HG03139 (cell line): Measurements from ENCODE around the gene DGKD.

ENCODE experiments used
- ATAC-seq: cut with Tn5 transposase; IDR thresholded peaks from one replicate; pipeline ENCODE4 v1.9.1; 2021; ENCODE audit not compliant: unreplicated experiment

Gene DGKD

DNA sequence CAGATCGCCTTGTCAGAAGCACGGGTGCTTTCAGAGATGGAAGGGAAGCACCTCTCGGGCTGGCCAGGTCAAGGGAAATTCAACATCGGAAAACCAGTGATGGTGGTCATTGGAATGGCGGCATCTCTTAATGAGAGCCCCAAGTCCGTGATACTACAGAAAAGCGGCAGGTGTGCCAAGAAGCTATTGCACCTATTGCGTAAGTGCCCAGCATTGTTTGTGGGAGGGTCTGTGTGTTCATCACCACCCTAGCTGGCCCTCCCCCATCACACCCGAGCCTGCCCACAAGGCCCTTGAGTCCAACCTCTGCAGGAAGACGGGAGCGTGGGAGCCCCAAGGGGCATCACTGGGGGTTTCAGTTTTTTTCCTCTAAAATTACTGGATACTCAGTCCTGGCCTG is 100.7 kb downstream of the DGKD start:
- ATAC-seq: no peak

DNA sequence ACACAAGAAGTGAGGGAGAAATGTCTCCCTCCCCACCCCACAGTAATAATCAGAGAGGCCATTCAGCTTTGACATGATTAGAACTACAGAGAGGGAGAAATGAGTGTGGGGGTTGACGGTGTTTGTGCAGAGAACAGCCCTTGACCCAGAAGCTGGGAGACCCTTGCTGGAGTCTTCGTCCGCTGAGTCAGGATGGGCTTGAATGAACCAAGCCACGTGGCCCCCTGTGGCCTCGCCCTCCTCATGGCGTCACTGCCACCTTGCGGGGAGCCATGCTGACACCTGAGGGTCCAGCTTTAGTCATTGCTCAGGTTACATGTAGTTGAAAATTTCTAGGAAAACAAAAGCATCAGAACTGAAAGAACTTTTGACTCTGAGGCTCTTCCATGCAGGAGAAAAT is 101.2 kb downstream of the DGKD start:
- ATAC-seq: no peak

DNA sequence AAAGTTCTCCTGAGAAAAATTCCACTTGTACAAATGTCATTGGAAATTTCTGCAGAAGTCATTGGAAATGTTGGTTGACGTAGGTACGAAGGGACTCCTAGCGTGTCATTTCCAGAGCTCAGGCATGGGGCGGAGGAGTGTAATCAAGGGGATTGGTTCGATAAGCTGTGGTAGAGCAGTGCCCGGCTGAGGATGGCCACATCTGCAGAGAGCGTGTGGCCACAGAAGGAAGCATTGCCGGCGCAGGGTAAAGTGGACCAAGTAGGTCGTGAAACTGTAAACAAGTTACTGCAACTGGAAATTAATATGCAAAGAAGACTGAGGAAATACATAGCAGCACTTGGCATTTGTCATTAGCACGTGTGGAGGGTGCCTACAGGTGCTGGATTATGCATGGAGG is 101.8 kb downstream of the DGKD start:
- no peak for ATAC-seq

DNA sequence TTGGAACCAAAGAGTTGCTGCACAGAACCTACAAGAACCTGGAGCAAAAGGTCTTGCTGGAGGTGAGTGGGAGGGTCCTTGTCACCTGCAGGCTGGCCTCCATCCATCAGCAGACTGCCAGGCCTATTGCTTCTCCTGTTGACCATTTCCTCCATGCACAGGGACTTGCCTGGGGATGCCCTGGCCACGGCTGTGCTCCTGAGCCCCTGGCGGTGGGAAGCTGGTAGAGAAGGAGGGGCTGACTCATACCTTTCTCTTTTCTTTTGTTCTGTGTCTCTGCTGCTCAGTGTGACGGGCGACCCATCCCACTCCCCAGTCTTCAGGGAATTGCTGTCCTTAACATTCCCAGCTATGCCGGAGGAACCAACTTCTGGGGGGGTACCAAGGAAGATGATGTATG is 102.6 kb downstream of the DGKD start:
- no peak for ATAC-seq

DNA sequence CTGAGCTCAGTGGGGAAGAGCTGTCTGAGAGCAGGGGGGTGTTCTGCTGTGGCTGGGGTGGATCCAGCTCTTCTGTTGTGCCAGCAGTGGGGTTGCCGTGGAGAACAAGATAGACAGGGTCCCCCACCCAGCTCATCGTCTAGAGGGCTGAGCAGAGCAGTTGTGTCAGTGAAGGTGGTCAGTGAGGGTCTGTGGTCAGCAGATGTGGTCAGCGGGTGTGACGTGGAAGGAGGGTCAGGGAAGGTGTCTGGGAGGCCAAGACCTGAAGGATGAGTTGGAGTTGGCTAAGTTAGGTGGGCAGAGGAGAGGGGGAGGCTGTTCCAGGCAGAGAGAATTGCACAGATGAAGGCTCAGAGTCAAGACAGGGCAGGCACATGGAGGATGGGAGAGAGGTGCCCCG is 103.1 kb downstream of the DGKD start:
- no peak for ATAC-seq

DNA sequence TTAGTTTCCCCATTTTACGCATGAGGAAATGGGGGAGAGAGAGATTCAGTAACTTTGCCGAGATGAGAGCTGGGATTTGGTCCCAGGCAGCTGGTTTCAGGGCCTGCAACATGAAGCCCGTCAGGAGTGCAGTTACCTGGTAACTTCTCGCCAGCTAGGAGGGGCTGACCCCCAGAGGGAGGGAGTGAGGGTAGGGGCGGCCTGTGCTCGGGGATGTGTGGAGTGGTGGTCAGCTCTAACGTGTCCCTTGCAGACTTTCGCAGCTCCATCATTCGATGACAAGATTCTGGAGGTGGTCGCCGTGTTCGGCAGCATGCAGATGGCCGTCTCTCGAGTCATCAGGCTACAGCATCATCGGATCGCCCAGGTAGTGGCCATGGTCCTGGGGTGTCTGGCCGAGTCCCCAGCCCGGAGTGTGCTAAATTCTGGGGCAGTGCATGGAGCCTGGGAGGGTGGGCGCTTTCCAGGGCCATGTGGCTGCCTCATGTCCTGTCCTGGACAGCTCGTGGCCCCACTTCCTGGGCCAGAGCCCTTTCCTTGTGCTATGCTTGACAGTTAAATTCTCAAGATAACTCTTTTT is 103.8 kb downstream of the DGKD start:
- no peak for ATAC-seq

DNA sequence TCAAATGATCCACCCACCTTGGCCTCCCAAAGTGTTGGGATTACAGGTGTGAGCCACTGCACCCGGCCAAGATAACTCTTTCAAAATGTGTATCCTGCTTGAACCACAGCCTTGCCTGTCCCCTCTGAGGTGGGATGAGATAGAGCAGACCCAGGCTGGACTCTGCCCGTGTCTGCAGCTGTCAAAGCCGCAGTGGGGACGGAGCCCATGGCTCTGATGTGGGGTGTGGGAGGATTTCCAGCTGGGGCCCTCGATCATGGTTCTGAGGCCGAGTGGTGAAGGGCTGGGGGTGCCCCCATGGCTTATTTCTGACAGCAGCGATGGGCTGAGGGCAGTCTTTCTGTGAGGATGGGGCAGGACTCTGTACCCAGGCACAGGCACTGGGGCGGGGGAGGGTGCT is 104.5 kb downstream of the DGKD start:
- ATAC-seq: no peak

DNA sequence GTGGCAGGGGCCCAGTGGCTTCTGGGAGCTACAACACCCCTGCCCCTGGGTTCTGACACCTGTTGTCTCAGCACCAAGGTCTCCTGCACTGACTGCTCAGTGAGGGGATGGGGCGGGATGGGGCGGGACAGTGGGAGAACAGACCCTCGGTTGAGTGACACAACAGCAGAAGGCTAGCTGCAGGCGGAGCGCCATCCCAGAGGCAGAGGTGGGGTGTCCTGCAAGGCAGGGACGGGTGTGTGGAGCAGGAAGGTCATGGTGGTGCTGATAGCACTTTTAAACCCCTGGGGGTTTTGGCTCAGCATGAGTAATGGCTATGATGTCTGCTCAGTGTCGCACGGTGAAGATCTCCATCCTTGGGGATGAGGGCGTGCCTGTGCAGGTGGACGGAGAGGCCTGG is 105.1 kb downstream of the DGKD start:
- no peak for ATAC-seq

DNA sequence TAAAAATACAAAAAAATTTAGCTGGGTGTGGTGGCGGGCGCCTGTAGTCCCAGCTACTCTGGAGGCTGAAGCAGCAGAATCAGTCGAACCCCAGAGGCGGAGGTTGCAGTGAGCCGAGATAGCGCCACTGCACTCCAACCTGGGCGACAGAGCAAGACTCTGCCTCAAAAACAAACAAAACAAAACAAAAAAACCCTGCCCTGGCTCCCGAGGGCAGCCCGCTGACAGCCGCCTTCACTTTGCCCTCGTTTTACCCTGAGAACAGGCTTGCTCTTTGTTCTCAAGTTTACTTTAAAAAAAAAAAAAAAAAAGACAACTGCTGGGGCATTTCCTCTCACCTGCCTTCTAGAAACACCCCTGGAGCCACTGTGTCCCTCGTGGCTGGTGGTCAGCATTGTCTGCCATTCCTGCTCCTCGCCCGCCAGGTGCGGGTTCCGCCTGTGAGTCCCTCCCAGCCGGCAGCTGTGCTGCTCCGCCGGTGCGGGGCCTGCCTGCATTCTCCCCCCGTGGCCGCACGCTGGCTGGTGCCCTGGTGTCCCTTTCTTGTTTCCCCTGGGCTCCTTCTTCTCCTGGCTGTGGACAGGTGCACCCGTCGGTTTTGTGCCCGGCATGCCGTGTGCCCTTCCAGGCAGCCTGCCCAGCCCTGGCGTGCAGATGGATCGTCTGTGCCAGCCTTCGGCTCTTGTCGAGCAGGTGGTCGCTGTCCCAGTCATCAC is 106.6 kb downstream of the DGKD start:
- ATAC-seq: no peak

DNA sequence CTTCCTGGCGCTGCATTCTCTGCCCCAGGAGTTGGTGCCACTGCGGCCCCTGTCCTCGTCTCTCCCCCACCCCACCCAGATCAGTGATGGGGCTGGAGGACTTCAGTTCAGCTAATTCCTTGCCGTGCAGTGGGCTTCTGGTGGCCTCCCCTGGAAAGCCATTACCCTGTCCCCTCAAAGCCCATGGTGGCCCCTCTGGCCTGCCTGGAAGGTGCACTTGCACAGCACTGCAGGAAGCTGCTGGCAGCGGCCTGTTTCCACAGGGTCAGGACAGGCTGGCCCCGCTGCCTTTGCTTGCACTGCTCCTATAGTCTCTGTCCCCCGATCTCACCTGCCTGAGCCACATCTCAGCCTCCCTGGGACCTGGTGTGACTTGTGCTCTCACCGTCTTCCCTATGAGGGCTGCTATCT is 107.2 kb downstream of the DGKD start:
- no peak for ATAC-seq

DNA sequence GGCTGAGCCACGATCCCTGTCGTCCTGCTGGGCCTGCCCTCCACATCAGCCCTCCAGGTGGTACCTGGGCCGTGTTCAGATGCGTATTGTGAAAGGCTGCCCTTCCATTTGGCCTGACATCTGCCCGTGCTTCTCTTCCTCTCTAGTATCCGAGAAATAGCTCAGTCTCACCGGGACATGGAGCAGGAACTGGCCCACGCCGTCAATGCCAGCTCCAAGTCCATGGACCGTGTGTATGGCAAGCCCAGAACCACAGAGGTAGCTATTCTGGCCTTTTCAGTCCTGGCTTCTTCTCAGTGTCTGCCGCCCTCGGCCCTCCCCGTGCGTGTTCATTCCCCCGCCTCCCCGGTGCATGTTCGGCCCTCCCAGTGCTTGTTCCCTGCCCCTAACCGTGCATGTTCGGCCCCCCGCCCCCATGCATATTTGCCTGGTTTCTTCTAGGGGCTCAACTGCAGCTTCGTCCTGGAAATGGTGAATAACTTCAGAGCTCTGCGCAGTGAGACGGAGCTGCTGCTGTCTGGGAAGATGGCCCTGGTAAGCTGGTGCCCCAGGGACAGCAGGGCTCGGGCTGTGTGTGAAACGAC is 108.0 kb downstream of the DGKD start:
- no peak for ATAC-seq

DNA sequence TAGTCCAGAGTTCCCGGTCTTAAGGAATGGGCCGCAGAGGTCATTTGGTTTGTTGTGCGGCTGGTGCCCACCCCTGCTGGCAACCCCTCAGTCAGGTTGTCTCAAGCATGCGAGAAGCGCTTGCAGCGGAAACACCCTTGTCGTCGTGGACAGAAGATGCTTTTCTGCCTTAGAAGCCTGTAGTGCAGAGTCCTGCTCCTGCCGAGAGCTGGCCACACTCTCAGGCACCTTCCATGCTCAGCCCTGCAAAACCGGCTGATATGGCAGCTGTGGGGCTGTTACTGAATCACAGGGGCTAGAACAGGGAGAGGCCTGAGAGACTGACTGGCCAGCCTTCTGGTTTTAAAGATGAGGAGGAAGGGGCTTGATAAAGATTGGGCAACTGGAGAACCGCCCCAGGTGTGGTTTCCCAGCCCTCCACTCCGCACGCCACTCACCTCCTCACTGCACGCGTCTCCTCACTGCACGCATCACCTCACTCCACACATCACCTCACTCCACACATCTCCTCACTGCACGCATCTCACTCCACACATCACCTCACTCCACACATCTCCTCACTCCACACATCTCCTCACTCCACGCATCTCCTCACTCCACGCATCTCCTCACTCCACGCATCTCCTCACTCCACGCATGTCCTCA is 108.7 kb downstream of the DGKD start:
- ATAC-seq: no peak

DNA sequence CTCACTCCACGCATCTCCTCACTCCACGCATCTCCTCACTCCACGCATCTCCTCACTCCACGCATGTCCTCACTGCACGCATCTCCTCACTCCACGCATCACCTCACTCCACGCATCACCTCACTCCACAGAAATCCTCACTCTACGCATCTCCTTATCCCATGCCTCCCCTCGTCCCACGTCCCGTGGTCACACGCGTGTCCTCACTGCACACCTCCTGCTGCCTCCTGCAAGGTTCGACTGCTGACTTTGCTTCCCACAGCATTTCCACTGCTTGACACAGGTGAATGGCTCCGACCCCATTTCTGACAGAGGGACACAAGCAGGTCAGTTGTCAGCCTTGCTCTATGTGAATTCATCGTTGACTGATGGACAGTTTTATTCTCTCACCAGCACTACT is 109.3 kb downstream of the DGKD start:
- no peak for ATAC-seq

DNA sequence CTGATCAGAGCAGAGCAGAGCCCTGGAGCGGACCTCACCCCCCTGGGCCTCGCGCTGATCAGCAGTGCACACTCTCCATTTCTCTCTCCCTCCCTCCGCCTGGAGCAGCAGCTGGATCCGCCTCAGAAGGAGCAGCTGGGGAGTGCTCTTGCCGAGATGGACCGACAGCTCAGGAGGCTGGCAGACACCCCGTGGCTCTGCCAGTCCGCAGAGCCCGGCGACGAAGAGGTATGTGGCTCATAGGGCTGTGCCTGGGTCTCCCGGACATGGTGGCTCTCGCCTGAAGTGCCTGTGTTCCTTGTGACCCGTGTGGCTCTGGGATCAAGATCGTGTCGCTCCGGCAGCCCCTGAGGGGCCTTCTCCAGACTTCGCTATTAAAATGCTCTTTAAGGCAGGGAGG is 109.8 kb downstream of the DGKD start:
- no peak for ATAC-seq

DNA sequence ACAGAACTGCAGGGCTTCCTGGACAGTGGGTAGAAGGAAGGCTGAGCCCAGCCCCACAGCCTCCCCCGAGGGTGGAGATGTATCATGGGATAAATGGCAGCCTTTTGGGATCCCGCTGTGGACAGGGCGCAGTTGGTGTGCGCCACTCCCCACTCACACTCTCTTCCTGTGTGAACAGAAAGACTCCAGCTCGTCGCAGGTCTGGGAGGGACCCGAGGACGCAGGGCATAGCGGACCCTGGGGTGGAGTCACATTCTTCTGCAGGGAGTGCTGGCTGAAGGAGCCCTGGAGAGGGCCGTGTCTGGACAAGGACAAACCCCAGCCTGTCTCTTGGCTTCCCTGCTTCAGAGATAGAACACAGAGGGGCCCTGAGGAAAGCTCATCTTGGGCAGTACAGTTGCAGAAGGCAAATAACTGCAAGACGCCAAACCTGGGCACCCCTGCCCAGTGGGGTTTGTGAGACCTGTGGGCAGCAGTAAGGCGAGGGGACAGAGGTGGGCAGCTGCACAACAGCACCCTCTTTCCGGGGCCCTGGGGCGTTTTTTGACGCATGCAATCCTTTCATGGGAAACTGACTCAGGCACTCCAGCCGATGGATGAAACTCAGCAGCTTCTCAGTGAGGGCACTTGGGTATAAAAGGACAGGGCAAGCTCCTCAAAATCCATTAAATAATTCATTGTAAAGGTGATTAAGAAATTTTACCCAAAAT is 110.4 kb downstream of the DGKD start:
- no peak for ATAC-seq

DNA sequence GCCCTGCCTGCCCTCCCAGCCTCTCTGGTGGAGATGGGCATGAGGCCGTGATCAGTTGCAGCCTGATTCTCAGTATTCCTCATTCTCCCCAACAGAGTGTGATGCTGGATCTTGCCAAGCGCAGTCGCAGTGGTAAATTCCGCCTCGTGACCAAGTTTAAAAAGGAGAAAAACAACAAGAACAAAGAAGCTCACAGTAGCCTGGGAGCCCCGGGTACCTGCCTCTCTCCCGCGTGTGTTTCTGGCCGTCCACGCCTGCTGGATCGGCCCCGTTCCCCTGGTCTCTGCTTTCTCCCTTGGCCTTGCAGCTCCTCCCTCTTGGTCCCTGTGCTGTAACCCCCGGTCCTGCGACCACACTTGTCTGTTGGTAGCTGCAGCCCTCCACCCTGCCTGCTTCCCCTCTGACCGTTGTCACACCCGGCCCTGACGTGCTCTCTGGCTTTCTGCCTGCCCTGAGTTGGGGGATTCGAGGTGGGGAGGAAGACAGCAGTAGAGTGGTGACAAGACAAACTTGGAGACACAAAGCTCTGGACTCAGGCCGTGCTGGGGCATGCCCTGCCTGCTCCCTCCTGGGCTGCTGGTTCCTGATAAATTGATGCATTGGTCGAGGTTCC is 112.8 kb downstream of the DGKD start:
- no peak for ATAC-seq

DNA sequence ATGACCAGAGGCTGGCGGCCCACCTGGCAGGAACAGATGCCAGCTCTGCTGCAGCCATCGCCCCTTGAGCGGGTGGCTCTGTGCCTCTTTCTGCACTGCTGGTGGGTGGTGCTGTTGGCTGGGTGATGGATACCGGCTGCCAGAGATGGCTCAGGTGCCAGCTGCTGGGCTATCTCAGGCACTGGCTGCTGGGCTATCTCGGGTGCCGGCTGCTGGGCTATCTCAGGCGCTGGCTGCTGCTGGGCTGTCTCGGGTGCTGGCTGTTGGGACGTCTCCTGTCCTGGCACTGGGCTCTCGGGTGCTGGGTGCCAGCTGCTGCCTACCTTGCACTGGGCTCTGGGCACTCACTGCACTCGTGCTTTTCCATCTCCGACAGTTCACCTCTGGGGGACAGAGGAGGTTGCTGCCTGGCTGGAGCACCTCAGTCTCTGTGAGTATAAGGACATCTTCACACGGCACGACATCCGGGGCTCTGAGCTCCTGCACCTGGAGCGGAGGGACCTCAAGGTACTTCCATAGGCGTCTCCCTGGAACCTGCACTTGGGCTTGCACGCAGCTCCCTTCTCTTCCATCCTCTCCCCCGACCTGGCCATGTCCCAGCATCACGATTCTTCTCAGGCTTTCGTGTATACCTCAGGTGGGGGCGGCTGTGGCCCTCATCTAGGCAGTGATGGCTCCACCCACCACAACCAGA is 113.9 kb downstream of the DGKD start:
- no peak for ATAC-seq

DNA sequence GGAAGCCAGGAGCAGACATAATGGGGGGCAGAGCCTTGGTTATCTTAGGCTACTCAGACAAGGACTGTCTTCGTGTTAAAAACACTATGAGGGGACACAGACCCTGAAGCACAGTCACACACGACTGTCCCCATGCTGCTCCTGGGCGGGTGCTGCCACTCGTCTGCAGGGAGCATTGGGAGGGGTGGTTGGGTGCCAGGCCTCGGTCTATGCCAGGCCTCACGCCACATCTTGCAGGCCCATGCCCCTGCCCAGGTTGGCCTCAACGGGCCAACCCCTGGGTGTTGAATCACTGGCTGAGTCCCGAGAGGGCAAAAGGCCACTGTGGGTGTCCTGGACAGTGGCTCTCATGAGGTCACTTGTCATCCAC is 114.4 kb downstream of the DGKD start:
- ATAC-seq: no peak

DNA sequence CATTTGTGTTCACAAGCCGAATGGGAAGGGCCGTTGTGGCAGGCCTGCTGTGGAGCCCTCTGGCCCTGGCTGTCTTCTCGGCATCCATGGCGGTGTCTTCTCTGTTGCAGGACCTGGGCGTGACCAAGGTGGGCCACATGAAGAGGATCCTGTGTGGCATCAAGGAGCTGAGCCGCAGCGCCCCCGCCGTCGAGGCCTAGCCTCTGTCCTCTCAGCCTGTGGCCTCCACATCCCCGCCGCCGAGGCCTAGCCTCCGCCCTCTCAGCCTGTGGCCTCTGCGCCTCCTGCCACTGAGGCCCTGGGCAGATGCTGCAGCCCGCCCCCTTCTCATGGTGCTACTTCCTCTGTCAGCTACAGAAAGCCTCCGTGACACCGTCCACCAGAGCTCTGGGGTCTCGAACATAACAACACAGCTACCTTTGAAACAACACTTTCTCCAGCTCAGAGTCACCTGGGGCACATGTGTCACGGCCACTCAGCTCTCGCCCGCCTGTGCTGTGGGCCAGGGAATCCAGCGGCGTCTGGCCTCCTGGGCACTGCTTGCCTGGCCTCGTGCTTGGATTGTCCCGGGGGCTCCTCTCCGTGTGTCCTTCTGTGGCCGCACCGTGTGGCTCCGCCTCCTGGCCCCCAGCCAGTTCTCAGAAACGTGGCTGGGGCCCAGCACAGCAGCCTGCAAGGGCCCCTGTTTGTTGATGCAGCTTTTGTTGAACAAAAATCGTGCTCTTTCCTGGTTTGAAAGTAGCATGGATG is 115.1 kb downstream of the DGKD start:
- no peak for ATAC-seq
